Bronchus fibroblast of lung (primary cell): ENCODE measurements around the gene ABI3BP. TPM values are rescaled to one million over a fixed set of nuclear protein-coding genes. Genes with fewer than 3 reads are reported as not detected.

Experiments used
- total RNA-seq: library from RNA; depleted of rRNA; stranded (reverse); fragments of >200 nt; gene quantifications from 2 replicates; pipeline ENCODE4 v1.2.3, GENCODE V29; 2015

The ABI3BP gene, protein sequence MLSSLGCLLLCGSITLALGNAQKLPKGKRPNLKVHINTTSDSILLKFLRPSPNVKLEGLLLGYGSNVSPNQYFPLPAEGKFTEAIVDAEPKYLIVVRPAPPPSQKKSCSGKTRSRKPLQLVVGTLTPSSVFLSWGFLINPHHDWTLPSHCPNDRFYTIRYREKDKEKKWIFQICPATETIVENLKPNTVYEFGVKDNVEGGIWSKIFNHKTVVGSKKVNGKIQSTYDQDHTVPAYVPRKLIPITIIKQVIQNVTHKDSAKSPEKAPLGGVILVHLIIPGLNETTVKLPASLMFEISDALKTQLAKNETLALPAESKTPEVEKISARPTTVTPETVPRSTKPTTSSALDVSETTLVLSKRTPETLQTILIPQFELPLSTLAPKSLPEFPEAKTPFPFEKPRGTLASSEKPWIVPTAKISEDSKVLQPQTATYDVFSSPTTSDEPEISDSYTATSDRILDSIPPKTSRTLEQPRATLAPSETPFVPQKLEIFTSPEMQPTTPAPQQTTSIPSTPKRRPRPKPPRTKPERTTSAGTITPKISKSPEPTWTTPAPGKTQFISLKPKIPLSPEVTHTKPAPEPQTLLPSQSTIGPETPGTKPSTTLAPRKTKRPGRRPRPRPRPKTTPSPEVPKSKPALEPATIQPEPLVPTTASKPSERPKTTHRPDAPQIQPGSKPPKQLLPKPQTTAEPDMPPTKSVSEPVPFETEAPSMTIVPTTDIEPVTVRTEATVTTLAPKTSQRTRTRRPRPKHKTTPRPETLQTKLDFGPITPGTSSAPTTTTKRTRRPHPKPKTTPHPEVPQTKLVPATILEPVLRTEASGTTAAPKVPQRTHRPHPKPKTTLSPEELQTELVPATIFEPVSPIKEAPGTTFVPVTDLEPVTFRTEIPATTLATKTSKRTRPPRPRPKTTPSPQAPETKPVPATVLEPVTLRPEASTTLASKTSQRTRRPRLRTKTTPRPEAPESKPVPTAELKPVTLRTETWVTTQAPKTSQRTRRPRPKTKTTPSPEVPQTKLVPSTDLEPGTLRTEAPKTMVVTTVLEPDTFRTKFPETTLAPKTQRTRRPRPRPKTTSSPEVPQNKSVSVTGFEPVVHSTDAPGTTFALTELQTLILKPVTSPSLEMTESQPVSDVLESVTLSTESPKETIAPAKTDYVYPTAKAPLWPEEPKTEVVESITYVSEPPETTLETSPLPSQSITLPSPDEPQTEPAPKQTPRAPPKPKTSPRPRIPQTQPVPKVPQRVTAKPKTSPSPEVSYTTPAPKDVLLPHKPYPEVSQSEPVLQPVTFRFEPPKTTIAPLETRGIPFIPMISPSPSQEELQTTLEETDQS (N-terminal part only)
- 4.7 and 11.9 TPM in 2 replicates for total RNA-seq

GRCh38 chr3:100993309-100993708, at the start of gene ABI3BP:
Gene ABI3BP (minus strand): TSS chr3:100993421. CDS start chr3:100993384, 37 bp downstream.

GRCh38 chr3:100708989-100709841, 284.0 kb downstream of the ABI3BP start, which contains the start of gene TFG:
Gene TFG (plus strand): TSS chr3:100709494. CDS start chr3:100713686, 4,192 bp downstream.

